MCF 10A (cell line): ENCODE data around the gene SPATA9. TPM values are rescaled to one million over a fixed set of nuclear protein-coding genes. Genes with fewer than 3 reads are reported as not detected.

Source experiments
- BruUV-seq: library from RNA; stranded (reverse); fragments of 400-500 nt; replicated peaks from 2 replicates; lab custom pipeline; 2021; lab: Mats Ljungman, UMichigan
- CTCF ChIA-PET: fragments of 300-600 bp; sonication (Branson Sonifier 250); formaldehyde crosslinking; extraction: SDS; loops from one replicate; lab custom pipeline; 2021; ENCODE audit warnings: antibody characterized with exemption, inconsistent platforms; lab: Yijun Ruan, JAX
- POLR2A ChIA-PET: fragments of 300-600, 350-650 bp; sonication (Branson Sonifier 250); formaldehyde crosslinking; extraction: SDS; loops from one replicate; lab custom pipeline; 2020; ENCODE audit warnings: antibody characterized with exemption, inconsistent platforms; lab: Yijun Ruan, JAX
- DNase-seq: peaks from one replicate; pipeline ENCODE4 v3.0.0-alpha.2; 2018; ENCODE audit not compliant: unreplicated experiment
- H3K27ac Mint-ChIP-seq: one replicate; pipeline ENCODE4 v1.8.0; 2022; ENCODE audit warnings: mild to moderate bottlenecking, low read depth, mixed read lengths; ENCODE audit not compliant: unreplicated experiment
- H3K27me3 Mint-ChIP-seq: one replicate; pipeline ENCODE4 v1.8.0; 2022; ENCODE audit warnings: mixed read lengths; ENCODE audit not compliant: insufficient read depth, unreplicated experiment
- H3K36me3 Mint-ChIP-seq: one replicate; pipeline ENCODE4 v1.8.0; 2022; ENCODE audit warnings: mild to moderate bottlenecking, moderate library complexity, mixed read lengths; ENCODE audit not compliant: insufficient read depth, unreplicated experiment
- H3K4me1 Mint-ChIP-seq: one replicate; pipeline ENCODE4 v1.8.0; 2022; ENCODE audit warnings: mixed read lengths; ENCODE audit not compliant: insufficient read depth, unreplicated experiment
- H3K4me3 Mint-ChIP-seq: one replicate; pipeline ENCODE4 v1.8.0; 2022; ENCODE audit warnings: mild to moderate bottlenecking, moderate library complexity, mixed read lengths; ENCODE audit not compliant: unreplicated experiment
- H3K9me3 Mint-ChIP-seq: one replicate; pipeline ENCODE4 v1.8.0; 2022; ENCODE audit warnings: mixed read lengths; ENCODE audit not compliant: unreplicated experiment
- intact Hi-C: fragments of 100-400 bp; cut with micrococcal nuclease; formaldehyde crosslinking; loops from 2 replicates; pipeline ENCODE4 v1.14.1; 2022
- total RNA-seq: library from RNA; stranded (reverse); gene quantifications from 2 replicates; pipeline ENCODE4 v1.2.3, GENCODE V29; 2022
- TF ChIP-seq, protein P1 (sequence below): fragments of 200-600 bp; IDR thresholded peaks from one replicate; pipeline ENCODE4 v1.8.0; 2022; ENCODE audit warnings: antibody characterized with exemption, mild to moderate bottlenecking; ENCODE audit not compliant: unreplicated experiment

The SPATA9 gene
- total RNA-seq, 1 experiment from 2014 or later = not detected

- H3K27me3 Mint-ChIP-seq = no peaks in the 10 kb centered on the region
- ChIA-PET CTCF (interaction anchor here (0.5 to 9.5 kb wide), 27 partner anchors 8 to 837 kb away, joined by 3 to 149 read pairs (median 3); partner anchors contain the start of gene RHOBTB3), POLR2A (interaction anchor here (0.7 to 1.7 kb wide), 8 partner anchors 9 to 217 kb away, joined by 3 to 9 read pairs (median 5); partner anchors contain the start of gene GLRX)
- no TSS peak for BruUV-seq
- DNase-seq = peak; percentile 77
- no peak overlapping the region for H3K27ac Mint-ChIP-seq
- H3K4me1 Mint-ChIP-seq = peaks cover 10% of the 10 kb centered on the region
- TF ChIP-seq, protein P1, sequence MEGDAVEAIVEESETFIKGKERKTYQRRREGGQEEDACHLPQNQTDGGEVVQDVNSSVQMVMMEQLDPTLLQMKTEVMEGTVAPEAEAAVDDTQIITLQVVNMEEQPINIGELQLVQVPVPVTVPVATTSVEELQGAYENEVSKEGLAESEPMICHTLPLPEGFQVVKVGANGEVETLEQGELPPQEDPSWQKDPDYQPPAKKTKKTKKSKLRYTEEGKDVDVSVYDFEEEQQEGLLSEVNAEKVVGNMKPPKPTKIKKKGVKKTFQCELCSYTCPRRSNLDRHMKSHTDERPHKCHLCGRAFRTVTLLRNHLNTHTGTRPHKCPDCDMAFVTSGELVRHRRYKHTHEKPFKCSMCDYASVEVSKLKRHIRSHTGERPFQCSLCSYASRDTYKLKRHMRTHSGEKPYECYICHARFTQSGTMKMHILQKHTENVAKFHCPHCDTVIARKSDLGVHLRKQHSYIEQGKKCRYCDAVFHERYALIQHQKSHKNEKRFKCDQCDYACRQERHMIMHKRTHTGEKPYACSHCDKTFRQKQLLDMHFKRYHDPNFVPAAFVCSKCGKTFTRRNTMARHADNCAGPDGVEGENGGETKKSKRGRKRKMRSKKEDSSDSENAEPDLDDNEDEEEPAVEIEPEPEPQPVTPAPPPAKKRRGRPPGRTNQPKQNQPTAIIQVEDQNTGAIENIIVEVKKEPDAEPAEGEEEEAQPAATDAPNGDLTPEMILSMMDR = peak; percentile 76
- no peaks in the 10 kb centered on the region for H3K36me3 Mint-ChIP-seq
- no peaks in the 10 kb centered on the region for H3K9me3 Mint-ChIP-seq
- no peak overlapping the region for H3K4me3 Mint-ChIP-seq
- intact Hi-C loops = loop anchor here (1.0 to 5.0 kb wide), 5 partner anchors 89 to 957 kb away; partner anchors contain the start of gene ARSK
These were observed 38.3 kb downstream of the SPATA9 start for GRCh38 chr5:95644351-95645042.

DNA sequence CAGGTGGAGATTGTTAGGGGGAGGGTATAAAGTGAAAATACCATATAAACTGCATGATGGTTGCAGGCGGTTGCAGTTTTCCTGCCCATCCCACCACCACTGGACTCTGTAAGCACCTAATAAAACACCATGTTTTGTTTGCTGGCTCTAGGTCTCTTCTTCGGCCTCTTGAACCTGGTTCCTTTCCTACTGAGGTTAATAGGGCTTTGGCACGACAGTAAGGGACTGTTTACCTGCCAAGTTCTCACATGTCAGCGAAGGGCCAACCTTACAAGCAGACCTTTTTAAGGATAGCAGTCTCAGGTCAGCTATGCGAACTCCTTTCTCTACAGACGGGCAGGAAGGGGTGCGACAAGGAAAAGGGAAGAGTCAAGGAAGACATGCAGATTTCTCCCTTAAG, 39.6 kb downstream of the SPATA9 start:
- no TSS peak for BruUV-seq
- TF ChIP-seq, protein P1 = no peak
- ChIA-PET CTCF (interaction anchor here (0.7 to 9.5 kb wide), 15 partner anchors 10 to 693 kb away, joined by 3 to 149 read pairs (median 4); no protein-coding TSS in a partner anchor), POLR2A (interaction anchor here (0.6 to 1.5 kb wide), 5 partner anchors 8 to 583 kb away, joined by 3 to 5 read pairs (median 3); no protein-coding TSS in a partner anchor)
- Mint-ChIP-seq H3K27ac (no peak overlapping the region), H3K27me3 (no peaks in the 10 kb centered on the region), H3K4me3 (no peak overlapping the region), H3K4me1 (peaks cover 9% of the 10 kb centered on the region), H3K36me3 (peaks cover 5% of the 10 kb centered on the region), H3K9me3 (no peaks in the 10 kb centered on the region)
- no peak for DNase-seq
- intact Hi-C loops = loop anchor here (5.0 kb wide), 1 partner anchor 699 kb away; no protein-coding TSS in a partner anchor

DNA sequence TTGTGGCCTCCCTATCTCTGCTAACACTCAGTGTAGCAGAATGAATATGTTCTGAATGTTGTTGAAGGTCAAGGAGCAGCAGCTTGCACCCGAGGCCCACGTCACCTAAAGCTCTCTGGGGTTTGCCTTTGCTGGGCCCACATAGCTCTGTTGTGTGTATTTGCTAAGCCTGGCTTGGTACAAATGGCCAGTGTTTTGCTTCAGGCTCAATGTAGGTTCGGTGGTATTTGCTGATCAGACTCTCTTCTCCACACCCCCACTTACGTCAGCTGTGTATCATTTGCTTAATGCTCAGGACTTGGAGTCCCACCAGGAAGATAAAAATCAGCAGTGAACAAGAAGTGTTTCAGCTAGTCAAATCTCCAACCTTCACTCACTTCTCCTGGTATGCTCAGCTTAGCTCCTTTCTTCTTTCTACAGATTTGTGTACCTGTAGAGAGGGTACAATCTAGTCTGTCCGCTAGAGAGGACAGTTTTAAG, 41.0 kb downstream of the SPATA9 start:
- BruUV-seq = no TSS peak
- Mint-ChIP-seq H3K9me3 (no peaks in the 10 kb centered on the region), H3K36me3 (peaks cover 5% of the 10 kb centered on the region), H3K27me3 (no peaks in the 10 kb centered on the region), H3K4me3 (no peak overlapping the region), H3K27ac (peak overlapping the region; percentile 32), H3K4me1 (peaks cover 9% of the 10 kb centered on the region)
- no peak for DNase-seq
- TF ChIP-seq, protein P1 = no peak
- intact Hi-C loops = loop anchor here (5.0 kb wide), 1 partner anchor 701 kb away; no protein-coding TSS in a partner anchor
- ChIA-PET CTCF (interaction anchor here (1.6 to 9.5 kb wide), 4 partner anchors 22 to 204 kb away, joined by 5 to 149 read pairs (median 34); no protein-coding TSS in a partner anchor), POLR2A (interaction anchor here (0.6 to 1.6 kb wide), 3 partner anchors 10 to 25 kb away, joined by 3 to 7 read pairs (median 4); no protein-coding TSS in a partner anchor)

GRCh38 chr5:95638632-95639031, 44.2 kb downstream of the SPATA9 start:
- CTCF ChIA-PET = interaction anchor here (1.0 kb wide), 1 partner anchor 26 kb away, joined by 4 read pairs; no protein-coding TSS in a partner anchor
- H3K27me3 Mint-ChIP-seq = no peaks in the 10 kb centered on the region
- H3K27ac Mint-ChIP-seq = no peak overlapping the region
- intact Hi-C loops = no loop called here
- H3K36me3 Mint-ChIP-seq = peaks cover 5% of the 10 kb centered on the region
- BruUV-seq = no TSS peak
- POLR2A ChIA-PET = no interaction called here
- H3K4me3 Mint-ChIP-seq = no peak overlapping the region
- TF ChIP-seq, protein P1 = no peak
- no peaks in the 10 kb centered on the region for H3K4me1 Mint-ChIP-seq
- no peak for DNase-seq
- no peaks in the 10 kb centered on the region for H3K9me3 Mint-ChIP-seq
